IPS-15b (cell line): ENCODE data around the gene C1orf52.
A peak's percentile ranks its signal among the peaks of the same experiment; 100 is the strongest.

ENCODE experiments used
- H3K27me3 ChIP-seq: one replicate; pipeline ENCODE4 v1.6.1; 2013; ENCODE audit warnings: low read length; ENCODE audit not compliant: control insufficient read depth, insufficient read depth
- H3K36me3 ChIP-seq: one replicate; pipeline ENCODE4 v1.6.1; 2013; ENCODE audit warnings: low read length; ENCODE audit not compliant: control insufficient read depth, insufficient read depth
- H3K4me1 ChIP-seq: one replicate; pipeline ENCODE4 v1.6.1; 2013; ENCODE audit warnings: mild to moderate bottlenecking, low read length; ENCODE audit not compliant: control insufficient read depth, insufficient read depth
- H3K4me3 ChIP-seq: one replicate; pipeline ENCODE4 v1.5.1; 2013; ENCODE audit warnings: low read depth, low read length
- H3K9ac ChIP-seq: one replicate; pipeline ENCODE4 v1.6.1; 2013; ENCODE audit warnings: low read depth, mild to moderate bottlenecking, low read length
- H3K9me3 ChIP-seq: one replicate; pipeline ENCODE4 v1.6.1; 2013; ENCODE audit warnings: mild to moderate bottlenecking, low read length; ENCODE audit not compliant: control insufficient read depth, insufficient read depth

C1orf52 gene

DNA sequence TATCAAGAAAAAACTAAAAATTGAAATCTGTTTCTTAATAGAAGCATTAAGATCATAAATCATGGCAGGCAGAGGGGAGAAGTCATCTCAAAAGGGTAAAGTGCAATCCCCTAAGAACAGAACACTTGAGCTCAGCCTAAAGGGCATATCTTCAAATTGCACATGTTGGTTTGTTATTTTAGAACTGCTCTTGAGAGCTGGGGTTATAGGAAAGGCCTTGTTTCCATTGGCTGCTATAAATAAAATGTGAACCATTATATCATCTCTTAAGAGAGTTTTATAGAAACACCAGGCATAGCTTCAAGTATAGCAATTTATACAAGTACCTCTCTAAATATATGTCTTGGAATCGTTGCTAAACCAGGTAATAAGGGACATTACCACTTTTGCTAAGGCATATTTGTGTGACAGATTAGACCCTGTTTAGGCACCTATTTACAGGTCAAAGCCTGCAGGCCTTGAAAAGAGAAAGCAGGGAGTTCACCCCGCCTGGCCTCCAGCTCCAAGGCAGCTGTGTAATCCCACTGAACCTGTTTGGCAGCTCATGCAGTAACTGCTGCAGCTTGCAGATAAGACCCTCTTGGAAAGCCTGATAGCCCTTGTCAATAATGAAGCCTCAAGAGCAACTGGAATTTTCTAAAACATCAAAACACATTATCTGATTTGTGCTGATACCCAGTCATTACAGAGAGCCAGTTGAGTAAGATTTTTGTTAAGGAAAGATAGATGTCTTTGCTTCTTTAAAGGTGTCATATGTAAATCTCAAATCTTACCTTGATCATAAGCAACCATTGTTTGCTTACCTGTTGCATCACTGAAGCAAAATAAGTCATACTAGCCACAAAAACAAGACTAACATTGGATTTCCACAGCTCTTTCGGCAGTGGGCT, 34.5 kb downstream of the C1orf52 start:
- Histone ChIP-seq H3K9me3 (no peaks in the 10 kb centered on the region), H3K4me1 (peaks cover 13% of the 10 kb centered on the region), H3K4me3 (no peak overlapping the region), H3K9ac (no peak overlapping the region), H3K36me3 (no peaks in the 10 kb centered on the region), H3K27me3 (no peaks in the 10 kb centered on the region)

DNA sequence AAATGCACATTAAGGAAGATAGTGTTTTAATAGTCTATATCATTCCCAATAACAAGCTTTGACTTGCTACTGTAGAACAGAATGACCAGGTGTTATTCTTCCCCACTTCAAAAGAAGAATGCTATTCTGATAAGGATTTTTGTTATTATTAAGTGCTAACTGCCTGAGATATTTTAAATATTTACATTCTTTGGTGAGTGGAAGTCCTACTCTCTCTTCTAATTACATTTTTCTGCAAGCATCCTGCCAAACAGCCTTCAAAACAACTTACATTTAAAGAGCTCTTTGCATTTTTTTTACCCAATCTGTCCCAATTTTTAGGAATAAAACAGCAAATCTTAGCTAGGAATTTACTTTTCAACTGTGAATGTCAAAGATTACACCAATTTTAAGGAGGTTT, 35.2 kb downstream of the C1orf52 start:
- Histone ChIP-seq H3K9me3 (no peaks in the 10 kb centered on the region), H3K27me3 (no peaks in the 10 kb centered on the region), H3K4me3 (no peak overlapping the region), H3K9ac (no peak overlapping the region), H3K4me1 (peaks cover 13% of the 10 kb centered on the region), H3K36me3 (no peaks in the 10 kb centered on the region)

DNA sequence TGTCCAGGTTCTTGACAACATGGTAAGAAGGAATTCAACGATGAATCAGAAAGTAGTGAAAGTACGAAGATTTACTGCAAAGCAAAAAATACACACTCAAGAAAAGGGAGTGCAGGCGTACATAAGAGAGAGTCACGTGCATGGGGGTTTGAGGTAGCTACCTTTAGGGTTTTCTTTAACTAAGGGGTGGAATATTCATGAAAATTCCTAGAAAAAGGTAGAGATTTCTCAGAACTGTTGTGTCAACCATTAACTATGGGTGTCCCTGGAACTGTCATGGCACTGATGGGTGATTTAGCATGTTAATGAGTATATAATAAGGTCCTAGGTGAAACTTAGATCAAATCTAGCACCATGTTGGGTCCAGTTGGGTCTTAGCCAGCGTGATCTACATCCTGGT, 36.1 kb downstream of the C1orf52 start:
- Histone ChIP-seq H3K9me3 (no peaks in the 10 kb centered on the region), H3K27me3 (no peaks in the 10 kb centered on the region), H3K36me3 (no peaks in the 10 kb centered on the region), H3K9ac (no peak overlapping the region), H3K4me1 (peaks cover 13% of the 10 kb centered on the region), H3K4me3 (no peak overlapping the region)

DNA sequence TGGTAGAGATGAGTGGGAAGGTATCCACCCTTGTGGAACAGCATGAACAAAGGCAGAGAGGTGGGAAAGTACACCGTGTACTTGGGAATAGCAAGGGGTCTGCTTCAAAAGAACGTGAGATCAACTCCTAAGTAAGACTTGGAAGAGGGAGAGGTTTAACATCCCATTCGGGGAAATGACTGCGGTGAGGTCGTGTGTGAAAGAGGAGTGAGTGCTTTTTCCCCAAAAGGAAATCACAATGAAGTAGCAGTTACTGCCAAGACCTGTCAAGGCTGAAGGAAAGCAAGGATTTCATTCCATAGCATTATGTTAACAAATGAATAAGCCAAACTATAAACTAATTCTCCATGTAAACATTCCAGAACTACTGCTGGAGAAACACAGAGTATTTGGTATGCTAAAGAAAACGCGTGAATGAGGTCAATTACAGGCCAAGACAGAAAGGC, 38.7 kb downstream of the C1orf52 start:
- H3K9me3 ChIP-seq: no peaks in the 10 kb centered on the region
- no peak overlapping the region for H3K9ac ChIP-seq
- no peaks in the 10 kb centered on the region for H3K27me3 ChIP-seq
- no peak overlapping the region for H3K4me3 ChIP-seq
- H3K36me3 ChIP-seq: no peaks in the 10 kb centered on the region
- H3K4me1 ChIP-seq: peaks cover 9% of the 10 kb centered on the region

DNA sequence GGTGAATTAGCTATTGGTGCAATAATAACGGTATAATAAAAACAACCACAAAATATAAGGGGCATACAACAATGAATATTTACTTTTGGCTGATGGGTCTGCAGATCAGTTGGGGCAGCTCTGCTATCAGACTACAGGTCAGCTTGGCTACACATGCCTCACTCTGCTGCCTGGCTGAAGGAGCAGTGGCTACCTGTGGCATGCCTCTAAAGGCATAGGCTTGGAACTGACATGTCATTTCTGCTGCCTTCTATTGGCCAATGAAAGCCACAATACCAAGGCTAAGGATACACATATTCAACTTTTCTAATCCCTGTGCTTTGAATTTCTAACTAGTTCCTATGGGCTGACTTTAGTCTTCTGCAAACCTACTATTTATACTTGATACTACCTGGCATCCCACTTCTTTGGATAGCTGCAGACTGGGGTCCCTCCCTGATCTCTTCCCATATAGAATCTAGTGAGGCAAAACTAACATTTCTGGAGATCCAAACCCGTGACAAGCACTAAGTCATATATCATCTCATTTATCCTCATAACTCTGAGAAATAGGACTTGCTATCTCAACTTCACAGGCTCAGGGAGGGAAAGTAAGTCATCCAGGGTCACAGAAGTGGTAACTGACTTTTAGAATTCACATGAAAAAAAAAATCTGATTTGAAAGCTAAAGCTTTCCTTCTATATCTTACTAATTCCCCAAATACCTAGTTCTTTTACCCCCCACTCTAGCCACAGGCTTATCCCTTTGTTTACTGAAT, 39.4 kb downstream of the C1orf52 start:
- no peaks in the 10 kb centered on the region for H3K36me3 ChIP-seq
- no peaks in the 10 kb centered on the region for H3K9me3 ChIP-seq
- no peak overlapping the region for H3K4me3 ChIP-seq
- H3K27me3 ChIP-seq: no peaks in the 10 kb centered on the region
- peaks cover 4% of the 10 kb centered on the region for H3K4me1 ChIP-seq
- no peak overlapping the region for H3K9ac ChIP-seq

DNA sequence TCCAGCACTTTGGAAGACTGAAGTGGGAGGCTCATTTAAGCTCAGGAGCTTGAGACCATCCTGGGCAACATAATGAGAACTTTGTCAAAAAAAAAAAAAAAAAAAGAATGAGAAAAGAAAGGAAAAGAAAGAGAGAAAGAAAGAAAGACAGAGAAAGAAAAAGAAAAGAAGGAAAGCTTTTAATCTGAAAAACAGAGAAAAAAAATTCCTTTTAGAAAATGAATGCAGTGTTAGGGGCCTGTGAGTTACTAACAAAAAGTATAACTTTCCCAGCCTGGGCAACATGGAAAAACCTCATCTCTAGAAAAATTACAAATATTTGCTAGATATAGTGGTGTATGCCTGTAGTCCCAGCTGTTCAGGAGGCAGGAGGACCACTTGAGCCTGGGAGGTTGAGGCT, 42.8 kb downstream of the C1orf52 start:
- Histone ChIP-seq H3K4me3 (no peak overlapping the region), H3K36me3 (no peaks in the 10 kb centered on the region), H3K27me3 (no peaks in the 10 kb centered on the region), H3K9me3 (no peaks in the 10 kb centered on the region), H3K4me1 (no peaks in the 10 kb centered on the region), H3K9ac (no peak overlapping the region)

DNA sequence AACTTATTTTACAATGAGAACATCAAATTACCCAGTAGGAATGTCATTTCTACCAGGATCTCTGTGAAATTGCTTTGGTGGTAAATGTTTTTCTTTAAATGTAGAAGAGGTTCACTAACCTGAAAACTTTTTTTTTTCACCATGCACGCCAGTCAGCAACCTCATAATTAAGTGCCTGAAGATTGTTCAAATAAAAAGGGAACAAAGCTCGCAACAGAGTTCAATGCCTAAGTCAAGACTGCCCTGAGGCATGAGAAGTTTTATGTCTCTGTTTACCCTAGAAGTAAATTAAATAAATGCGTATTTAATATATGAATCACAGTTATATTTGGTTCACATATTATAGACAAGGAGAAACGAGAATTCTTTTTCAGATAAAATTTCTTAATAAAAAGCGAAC, 44.8 kb downstream of the C1orf52 start:
- Histone ChIP-seq H3K4me1 (no peaks in the 10 kb centered on the region), H3K4me3 (no peak overlapping the region), H3K9ac (no peak overlapping the region), H3K9me3 (no peaks in the 10 kb centered on the region), H3K27me3 (no peaks in the 10 kb centered on the region), H3K36me3 (no peaks in the 10 kb centered on the region)

DNA sequence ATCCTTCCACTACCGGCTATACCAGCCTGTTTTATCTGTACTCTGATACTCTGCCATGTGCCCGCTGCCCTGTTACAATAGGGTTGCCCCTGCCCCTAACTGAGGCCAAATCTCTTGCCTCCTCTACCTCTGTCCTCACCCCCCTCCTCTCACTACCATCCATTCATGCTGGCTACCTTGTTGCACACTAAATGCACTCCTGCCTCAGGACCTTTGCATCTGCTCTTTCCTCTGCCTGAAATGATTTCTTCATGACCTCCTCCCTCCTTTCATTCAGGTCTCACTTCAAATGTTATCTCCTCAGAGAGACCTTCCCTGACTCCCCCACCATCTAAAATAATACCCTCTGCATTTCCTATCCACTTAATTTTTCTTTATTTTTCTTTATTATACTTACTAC, 51.0 kb downstream of the C1orf52 start:
- Histone ChIP-seq H3K4me1 (no peaks in the 10 kb centered on the region), H3K36me3 (no peaks in the 10 kb centered on the region), H3K9me3 (no peaks in the 10 kb centered on the region), H3K4me3 (no peak overlapping the region), H3K9ac (no peak overlapping the region), H3K27me3 (no peaks in the 10 kb centered on the region)

DNA sequence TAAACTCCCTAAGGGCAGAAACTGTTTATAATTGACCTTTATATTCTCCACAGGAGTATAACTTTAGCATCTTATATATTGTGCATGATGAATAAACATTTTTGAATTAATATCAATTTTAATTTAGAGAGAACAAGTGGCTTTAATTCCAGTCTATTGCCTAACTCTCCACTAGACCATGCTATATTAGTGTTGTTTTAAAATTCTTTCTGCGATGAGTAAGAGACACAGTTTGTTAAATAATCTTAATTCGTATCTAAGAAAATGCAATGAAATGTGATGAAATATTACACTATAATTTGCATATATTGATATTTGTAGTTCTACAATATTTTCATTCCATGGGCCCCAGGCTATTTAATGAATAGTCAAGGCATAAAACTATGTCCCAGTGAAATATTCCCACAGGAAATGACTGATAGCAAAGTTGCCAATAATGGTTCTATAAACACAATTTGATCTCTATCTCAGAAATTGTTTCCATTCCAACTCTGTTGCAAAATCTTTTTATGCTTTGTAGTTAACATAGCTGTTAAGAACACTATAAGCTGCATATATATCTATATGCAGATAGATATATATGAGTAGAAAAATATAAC, 55.8 kb downstream of the C1orf52 start:
- no peak overlapping the region for H3K4me3 ChIP-seq
- H3K4me1 ChIP-seq: peaks cover 3% of the 10 kb centered on the region
- H3K27me3 ChIP-seq: peaks cover 4% of the 10 kb centered on the region
- H3K9me3 ChIP-seq: no peaks in the 10 kb centered on the region
- no peak overlapping the region for H3K9ac ChIP-seq
- no peaks in the 10 kb centered on the region for H3K36me3 ChIP-seq

DNA sequence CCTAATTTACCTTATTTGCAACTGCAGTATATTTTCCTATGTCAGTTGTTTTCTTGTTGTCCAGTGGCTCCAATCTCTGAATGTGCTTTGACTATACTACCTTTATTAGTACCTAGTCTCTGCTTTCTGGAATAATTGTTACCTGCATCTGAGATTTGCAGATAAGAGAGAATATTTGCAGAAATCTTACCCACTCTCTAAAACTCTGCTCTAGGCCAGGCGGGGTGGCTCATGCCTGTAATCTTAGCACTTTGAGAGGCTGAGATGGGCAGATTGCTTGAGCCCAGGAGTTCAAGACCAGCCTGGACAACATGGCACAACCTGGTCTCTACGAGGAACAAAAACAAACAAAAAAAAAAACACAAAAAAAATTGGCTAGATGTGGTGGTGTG, 56.6 kb downstream of the C1orf52 start:
- peaks cover 3% of the 10 kb centered on the region for H3K4me1 ChIP-seq
- no peaks in the 10 kb centered on the region for H3K9me3 ChIP-seq
- no peaks in the 10 kb centered on the region for H3K36me3 ChIP-seq
- no peak overlapping the region for H3K4me3 ChIP-seq
- no peak overlapping the region for H3K9ac ChIP-seq
- H3K27me3 ChIP-seq: peaks cover 4% of the 10 kb centered on the region

DNA sequence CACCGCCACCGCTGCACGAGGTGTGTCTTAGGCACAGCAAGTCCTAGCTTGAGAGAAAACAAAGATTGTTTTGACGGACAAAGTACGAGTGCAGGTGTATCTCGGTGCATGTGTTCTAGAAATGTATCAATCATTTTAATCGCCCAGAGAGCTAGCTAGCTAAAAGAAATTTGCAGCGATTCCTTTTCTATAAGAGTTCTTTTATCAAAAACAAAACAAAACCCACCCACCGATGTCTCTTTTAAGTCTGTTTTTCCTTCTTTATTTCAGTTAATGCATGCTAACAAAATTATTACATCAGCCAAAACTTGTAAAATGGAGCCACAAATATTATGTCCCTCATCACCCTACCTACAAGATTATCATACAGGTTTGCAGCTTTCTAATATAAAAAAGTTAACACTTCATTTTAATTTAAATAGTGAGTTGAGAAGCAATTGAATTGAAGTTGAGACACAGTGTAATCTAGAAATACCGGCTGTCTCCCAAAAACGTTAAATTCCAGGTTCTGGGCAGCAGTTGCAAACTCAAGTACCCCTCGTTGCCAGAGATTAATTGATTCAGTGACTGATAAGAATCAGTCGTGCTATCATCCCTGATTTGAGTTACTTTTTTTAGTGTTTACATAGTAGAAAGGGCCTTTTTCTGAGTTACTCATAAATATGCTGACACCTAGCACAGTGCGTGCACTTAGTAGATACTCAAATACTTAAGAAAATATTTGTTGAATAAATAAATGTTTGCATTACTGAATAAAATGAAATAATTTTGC, 57.2 kb downstream of the C1orf52 start:
- Histone ChIP-seq H3K4me1 (peaks cover 3% of the 10 kb centered on the region), H3K36me3 (no peaks in the 10 kb centered on the region), H3K9me3 (no peaks in the 10 kb centered on the region), H3K4me3 (peak overlapping the region; percentile 59), H3K9ac (peak overlapping the region; percentile 51), H3K27me3 (peaks cover 4% of the 10 kb centered on the region)
